ENCODE data around the gene SLAMF6.

Gene SLAMF6

DNA sequence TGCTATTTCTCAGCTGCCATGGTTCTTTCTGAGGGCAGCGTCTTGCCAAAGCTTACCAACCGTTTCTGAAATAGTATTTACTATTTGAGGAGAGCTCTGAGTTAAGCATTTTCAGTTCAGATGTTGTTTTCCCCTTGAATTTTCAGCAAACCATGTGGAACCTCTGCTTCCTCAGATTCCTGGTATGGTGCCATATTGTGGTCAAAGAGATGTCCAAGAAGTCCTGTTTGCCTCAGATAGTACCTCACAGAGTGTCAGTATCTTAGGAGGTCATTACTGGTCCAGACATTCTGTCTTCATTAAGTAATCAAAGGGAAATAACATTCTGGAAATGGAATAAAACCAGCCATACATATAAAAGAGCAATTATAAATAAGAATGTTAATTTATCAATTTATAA is 86.1 kb downstream of the SLAMF6 start:
- no peak for TF ChIP-seq CTCF (IDR thresholded peaks at IDR 0.05)
- no peak overlapping the region for H3K27ac Mint-ChIP-seq
- H3K4me3 Mint-ChIP-seq: no peak overlapping the region
- DNase-seq: no peak
- peaks cover 11% of the 10 kb centered on the region for H3K27me3 Mint-ChIP-seq (ENCODE audit: low read depth, poor library complexity)
- H3K9me3 Mint-ChIP-seq: no peaks in the 10 kb centered on the region
- no peaks in the 10 kb centered on the region for H3K4me1 Mint-ChIP-seq
- no peaks in the 10 kb centered on the region for H3K36me3 Mint-ChIP-seq (ENCODE audit: low read depth)
